HG02759 (cell line): ENCODE results near the gene ZNF827.
A peak's percentile ranks its signal among the peaks of the same experiment; 100 is the strongest.

Source experiments
- ATAC-seq: cut with Tn5 transposase; IDR thresholded peaks from one replicate; pipeline ENCODE4 v1.9.1; 2021; ENCODE audit warnings: mild to moderate bottlenecking, moderate library complexity; ENCODE audit not compliant: unreplicated experiment

Gene ZNF827

DNA sequence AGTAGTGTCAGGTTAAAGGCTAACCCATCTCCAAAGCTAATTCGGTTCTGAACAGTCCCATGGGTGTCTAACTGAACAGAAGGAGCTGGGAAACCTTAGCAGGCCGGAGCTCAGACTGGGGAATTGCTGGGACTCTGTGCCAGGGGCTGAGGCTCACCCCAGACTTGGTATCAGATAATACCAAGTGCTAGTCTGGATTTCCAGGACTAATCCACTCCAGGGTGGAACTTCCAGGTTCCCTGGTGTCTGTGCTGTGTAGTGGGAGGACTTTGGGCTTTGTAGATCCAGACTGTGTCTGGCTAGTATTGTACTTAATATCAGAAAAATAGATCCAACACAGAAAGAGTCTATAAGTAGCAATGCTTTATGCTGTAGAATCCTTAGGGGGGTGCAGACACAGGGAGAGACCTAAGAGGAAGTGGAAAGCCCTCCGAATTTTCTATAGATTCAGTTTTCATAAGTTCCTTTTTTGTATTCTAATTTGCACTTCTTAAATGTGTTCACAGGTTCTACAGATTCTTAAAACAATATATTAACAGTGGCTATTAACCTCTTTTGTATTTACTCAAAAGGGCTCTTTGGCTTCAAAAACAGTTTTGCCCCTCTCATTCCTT is 4.1 kb downstream of the ZNF827 start:
- ATAC-seq: no peak

DNA sequence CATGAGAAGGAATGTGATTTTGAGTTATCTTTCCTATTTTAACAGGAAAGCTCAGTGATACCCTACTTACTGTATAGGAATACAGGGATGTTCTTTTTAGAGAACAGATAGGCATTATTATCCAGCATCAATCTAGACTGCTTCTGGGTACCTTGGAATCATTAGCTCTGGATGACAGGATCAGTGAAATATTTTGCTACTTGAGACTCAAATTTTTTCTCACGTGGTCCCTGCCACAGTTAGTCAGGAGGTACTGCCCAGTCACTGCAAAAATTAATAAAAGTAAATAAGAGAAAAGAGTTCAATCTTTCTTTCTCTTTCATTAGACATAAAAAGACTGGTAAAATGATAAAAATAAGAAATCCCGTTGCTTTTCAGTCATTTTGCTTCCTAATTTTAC is 5.5 kb downstream of the ZNF827 start:
- no peak for ATAC-seq

DNA sequence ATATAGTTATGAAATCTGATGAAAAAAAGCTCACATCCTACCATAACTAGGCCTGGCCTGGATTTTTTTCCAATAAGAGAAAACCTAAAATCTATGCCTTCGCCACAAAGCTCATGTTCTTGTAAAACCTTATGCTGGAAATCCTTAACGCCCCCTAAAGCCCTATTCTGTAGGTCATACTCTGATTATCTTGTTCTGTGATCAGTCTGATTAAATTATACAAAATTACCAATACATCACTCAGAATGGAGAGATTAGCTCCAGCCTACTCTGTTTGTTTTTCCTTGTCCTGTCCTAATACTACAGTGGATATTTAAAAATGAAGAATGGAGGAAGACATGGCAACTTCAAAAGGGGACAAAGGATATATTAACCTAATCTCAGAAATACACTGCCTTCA is 7.2 kb downstream of the ZNF827 start:
- ATAC-seq: no peak

DNA sequence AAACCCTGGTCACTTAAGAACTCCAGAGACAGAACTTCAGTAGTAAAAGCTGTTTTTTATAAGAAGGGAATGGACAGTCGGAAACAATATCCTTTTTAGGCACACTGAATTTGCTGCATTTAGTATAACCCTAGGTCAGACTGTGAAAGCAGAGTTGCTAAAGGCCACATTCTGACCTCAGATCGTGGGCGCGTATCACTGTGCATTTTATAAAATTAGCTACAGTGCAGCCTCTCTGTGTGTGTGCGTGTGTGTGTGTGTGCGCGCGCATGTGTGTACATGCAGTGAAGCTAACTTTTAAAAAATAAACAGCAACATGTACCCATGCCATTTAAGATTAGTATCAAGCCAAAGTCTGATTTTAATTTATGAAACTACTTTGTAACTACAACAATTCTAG is 8.0 kb downstream of the ZNF827 start:
- ATAC-seq: peak; percentile 33

DNA sequence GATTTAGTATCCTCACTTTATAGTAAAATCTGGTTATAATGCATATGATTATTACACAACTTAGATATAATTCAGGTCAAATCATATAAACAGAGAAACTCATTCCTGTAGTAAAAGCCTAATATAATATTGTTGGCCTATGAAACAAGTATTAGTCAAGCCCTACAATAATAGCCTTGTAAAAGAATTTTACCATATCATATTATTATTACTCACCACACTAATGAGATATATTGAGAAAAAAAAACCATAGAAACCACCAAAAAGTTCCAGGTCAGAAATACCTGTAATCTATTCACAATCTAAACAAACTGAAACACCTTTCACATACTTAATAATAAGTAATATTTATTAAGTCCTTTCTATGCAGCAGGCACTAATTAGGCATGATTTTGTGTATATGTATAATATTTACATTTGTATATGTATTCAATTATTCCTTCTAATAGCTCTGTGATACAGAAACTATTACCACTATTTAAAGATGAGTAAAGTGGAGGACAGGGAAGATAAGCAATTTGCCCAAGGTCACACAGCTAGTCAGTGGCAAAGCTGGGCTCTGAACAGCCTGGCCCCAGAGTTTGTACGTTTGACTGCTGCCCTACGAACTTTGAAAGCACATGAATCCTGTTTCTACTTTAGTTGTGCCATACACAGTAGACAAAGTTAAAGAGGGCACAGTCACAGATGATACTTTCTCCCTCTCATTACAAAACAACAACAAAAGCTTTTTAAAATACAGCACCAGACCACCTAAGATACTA is 9.0 kb downstream of the ZNF827 start:
- no peak for ATAC-seq

DNA sequence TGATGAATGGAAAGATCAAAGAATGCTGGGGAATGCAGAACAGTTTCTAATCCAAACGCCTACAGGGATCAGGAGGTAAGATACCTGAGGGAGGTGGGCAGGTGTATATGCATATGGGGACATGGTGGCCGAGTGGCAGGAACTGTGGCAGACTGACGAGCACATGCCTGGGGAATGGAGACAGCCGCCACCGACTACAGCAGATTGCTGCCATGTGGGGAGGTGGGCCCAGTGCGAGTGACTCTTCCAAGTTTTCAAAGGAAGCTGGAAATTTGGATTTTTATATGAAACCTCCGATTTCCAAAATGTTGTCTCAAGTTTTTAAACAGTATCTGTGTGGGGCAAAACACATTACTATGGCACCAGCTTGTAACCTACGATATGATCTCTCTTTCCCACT is 9.9 kb downstream of the ZNF827 start:
- ATAC-seq: no peak

DNA sequence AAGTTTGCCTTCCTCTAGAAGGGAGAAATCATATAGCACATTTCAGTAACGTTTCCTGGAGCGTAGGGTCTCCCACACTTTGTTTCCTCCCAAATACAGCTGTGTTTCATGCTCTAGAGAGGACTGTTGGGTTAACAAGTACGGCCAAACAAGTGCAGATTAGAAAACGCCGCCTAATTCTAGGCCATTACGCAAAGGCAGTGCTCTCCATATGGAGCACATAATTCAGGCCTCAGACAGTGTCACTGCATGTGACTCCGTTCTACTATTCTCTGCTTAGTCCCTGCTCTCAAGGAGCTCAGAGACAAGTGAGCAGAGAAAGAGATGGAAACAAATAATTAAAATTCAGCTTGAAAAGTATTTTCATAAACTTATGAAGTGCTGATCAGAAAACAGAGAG is 11.6 kb downstream of the ZNF827 start:
- ATAC-seq: no peak

DNA sequence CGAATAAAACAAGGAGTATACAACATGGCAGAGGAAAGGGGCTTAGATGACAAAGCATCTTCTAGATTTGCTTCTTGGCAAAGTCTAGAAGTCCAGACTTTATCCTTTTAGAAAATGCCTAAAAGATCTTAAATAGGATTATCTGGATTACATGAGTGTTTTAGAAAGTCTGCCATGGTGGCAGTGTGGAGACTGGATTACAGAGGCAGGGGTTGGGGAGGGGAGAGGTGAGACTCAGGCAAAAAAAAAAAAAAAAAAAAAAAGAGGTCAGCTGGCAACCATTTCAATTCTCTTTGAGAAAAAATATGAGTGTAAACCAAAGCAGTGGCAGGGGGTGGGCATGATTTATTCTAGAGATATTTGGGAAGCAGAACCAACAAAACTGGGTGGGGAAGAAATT is 17.4 kb downstream of the ZNF827 start:
- ATAC-seq: no peak

DNA sequence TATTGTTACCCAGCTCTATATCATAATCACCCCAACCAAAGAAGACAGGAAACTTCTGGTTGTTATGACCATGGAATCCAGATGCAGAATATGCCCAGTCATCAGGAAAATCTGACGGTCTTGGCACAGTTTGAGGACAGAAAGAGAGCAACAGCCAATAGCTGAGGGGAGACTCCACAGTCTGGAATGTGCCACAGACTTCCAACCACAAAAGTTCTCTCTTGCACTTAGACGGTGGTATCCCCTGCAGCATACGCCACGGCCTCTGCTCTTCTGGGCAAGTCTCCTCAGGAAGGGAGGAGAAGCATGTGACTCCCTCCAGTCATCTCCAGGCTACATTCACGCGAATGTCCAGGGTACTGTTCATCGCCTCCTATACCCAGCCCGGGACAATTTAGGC is 18.4 kb downstream of the ZNF827 start:
- ATAC-seq: no peak

DNA sequence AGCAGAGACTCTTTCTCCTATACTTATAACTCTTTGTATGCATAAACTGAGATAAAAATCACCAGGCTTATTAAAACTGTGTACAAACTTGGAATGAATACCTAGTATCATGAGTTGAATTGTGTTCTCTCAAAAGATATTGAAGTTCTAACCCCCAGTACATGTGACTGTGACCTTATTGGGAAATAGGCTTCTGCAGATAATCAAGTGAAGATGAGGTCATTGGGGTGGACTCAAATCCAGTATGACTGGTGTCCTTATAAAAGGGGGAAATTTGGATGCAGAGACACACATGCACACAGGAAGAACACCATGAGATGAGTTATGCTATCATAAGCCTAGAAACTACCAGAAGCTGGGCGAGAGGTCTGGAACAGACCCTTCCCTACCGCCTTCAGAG is 26.2 kb downstream of the ZNF827 start:
- no peak for ATAC-seq

DNA sequence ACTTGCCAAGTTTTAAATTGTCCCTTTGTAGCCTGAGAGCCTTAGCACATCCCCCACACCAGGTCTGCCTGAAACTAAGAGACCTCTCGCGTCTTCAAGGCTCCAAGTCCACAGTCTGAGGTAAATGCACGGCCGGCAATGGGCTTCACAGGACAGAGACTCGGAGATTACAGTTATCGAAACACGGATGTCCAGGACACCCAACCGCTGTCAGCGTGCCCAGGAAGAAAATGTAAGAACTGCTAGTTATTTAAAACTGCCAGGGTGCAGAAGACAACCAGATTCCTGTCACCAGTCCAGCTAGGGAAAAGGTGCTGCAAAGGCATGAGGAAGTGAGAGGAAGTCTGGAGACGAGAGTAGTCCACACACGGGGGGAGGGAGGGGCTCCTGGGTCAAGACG is 28.9 kb downstream of the ZNF827 start:
- no peak for ATAC-seq

DNA sequence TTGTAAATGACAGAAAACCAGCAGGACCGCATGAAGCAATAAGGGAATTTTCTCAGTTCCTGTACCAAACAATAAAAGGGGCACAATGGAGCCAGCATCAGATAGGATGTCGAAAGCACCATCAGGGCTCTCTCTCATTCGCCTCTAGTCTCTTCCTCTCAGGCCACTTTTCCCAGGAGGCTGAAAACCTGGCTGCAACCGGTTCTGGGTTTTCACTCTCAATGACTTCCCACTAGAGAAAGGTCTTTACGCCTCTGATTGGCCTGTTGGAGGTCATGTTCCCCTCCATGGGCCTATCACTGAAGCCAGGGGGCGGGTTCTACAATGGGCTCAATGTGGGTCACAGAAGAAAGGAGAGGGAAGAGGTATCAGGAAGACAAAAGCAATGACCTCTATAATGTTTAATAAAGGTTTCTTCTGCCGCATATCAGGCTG is 29.3 kb downstream of the ZNF827 start:
- ATAC-seq: peak; percentile 42

DNA sequence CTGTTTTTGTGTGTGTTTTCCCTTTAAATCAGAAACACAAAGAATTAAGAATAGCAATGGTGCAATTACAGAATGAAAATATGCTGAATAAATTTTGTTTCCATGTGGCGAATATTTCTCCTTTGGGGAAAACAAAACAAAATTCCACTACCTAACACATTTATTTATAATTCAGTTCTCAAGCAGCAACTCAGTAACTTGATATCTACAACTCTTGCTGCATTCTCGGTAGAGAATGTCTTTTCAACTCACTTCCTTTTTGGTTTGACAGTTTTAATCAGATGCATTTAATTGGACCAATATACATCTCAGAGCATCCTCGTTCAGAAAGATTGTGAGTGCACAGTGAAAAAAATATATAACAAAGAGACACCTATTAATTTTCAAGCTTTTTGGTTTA is 30.8 kb downstream of the ZNF827 start:
- ATAC-seq: no peak

DNA sequence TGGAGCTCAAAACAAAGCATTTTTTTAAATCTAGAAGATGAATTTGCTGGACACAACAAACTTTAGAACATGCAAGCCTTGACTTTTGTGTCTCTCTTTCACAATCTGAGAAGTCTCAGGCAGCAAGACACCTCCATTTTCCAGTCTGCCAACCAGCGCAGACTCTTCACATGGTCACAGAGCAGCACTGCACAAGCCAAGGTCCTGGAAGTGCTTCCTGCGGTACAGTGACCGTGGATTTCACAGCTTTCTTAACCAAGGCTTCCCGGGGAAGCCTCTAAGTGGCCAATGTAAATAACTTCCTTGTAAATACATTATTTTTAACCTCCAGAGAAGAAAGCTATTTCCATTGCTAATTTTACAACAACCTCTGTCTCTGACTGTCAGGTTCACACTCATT is 31.2 kb downstream of the ZNF827 start:
- no peak for ATAC-seq

DNA sequence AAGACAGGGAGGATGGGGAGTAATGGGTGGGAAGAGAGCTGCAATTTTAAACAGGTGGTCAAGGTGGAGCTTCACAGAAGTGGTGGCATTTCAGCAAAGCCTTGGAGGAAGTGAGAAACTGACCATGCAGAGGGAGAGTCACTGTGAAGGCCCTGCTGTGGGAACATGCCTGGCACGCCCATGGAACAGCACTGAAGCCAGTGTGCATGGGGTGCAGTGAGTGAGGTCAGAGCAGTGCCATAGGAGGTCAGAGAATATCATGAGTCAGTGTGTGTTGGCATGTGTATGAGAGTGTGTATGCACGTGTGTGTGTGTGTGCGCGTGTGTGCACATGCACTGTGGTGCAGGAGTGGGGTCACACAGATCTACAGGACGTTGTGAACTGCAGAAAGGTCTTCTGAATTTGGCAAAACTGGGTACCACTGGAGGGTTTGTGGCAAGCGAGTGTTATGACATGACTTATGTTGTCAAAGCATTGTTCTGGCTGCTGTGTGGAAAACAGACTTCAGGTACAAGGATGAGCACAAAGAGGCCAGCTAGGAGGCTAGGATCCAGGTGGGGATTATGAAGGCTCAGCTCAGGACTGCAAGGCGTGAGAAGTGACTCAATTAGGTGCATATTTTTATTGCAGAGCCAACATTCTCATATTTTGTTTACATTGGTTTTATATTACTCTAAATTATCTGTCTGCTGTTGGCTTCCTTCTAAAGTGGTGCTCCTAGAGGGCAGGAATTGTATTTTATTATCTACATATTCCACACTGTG is 34.0 kb downstream of the ZNF827 start:
- peak; percentile 50 for ATAC-seq

DNA sequence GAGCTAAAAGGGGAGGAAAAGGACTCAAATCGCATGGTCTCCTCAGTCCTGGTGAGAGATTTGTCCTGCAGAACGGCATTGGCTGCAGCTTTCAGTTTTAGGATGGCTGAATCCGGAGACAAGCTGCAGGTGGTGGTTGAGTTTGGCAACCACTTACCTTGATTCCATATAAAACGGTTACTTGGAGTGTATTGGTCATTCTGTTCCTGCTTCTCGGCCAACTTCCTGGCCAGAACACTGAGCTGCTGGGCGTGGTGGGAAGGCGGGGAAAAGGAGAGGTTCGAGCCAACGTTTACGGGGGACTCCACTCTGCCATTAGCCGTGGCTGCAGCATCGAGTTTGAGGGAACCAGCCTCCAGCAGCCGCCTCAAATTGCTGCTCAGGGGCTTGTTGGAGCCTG is 36.1 kb downstream of the ZNF827 start:
- no peak for ATAC-seq

DNA sequence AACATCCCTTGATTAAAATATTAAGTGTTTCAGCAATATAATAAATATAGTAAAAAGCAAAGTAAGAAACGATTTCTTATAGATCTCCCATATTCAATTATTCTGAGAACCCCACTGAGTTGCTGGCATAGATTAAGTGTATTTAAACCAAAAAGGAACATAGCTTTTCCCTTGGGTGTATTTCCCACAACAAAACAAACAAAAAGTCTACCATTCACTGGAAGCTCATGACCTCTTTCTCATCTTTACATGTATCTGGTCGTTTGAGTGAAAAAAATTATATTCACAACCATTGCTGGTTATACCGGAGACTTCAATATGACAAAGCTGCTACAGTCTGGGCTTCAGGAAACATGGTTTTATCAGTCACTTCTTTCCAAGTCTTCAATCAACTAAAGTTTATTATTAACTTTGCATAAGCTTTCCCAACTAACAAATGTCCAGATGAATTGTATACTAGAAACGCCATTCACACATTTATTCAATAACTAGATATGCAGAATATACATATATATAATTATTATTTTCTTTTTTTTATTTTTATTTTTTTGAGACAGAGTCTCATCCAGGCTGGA is 38.6 kb downstream of the ZNF827 start:
- no peak for ATAC-seq

DNA sequence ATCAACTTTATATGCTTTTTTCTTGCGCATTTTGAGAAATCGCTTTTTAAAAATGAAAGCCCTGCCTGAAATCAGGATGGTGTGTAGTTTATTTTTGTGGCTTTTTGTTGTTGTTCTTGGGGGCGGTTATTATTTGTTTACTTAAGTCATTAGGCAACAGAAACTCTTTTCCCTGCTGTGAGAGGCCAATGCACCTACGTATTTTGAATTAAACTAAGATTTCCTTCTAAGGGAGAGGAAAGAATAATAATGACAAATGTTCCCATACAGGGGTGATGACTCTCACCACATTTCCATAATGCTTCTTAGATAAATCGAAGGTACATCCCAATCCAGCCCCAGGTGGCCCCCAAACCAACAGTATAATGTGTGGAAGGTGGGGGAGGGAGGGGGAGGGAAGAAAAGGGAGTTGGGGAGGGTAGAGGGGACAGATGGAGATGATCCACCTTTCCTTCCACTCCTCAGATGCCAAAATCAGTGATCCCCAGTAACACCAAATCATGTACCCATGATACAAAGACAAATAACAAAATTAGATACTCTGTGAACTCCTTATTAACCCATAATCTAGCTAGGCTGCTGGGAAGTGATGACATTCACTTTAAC is 39.6 kb downstream of the ZNF827 start:
- no peak for ATAC-seq

DNA sequence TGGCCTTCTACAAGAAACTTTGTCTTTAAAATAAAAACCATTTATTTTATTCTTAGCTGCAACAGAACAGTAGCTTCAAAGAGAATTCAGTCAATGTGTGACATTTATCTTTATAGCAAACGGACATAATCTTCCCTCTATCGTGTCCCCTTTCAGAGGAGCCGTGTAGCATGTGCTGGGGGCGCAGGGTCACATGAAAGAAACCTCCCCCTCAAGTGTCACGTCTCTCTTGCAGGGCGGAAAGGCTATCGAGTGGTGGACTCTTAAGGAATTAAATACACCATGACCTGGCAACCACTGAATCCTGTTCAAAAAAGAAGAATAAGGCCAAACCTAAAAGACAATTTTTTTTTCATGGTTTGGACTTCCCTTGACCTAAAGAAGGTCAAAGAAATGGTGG is 40.2 kb downstream of the ZNF827 start:
- no peak for ATAC-seq

DNA sequence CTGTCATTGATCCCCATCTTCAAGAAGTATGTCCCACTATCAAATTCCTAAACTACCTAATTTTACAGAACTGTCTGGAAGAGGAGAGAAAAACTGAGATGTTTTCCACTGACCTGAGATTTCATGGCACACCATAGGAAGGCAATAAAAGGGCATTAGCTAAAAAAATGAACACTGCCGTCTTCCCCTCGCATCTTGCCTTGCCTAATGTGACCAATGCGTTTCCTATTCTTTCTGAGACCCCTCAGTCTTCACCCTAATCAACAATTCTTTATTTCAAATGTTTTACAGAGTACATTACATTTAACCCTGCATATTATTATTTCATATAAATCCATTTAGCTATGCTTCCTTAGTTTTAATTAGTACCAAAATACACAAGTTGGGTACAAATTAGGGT is 43.6 kb downstream of the ZNF827 start:
- ATAC-seq: no peak

DNA sequence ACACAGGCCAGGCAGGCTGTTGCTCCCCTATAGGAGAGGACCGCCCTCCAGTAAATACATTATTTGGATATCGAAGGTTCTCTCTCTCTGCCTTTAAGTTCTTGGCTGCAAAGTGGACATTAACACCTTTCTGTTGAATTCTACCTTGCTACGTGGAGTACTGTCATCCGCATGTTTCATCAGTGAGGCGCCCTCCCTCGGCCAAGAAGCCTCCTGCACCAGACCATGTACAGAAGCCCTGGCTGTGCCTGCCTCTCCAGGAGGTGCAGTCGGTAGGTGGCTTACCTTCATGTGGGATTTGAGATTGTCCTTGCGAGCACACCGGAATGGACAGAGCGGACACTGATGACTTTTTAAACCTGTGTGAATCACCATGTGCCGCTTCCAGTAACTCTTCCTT is 46.7 kb downstream of the ZNF827 start:
- ATAC-seq: no peak
